HepG2 (cell line): Measurements from ENCODE around the gene CNOT1. TPM values are rescaled to one million over a fixed set of nuclear protein-coding genes. Genes with fewer than 3 reads are reported as not detected.

Source experiments
- ATF7 ChIP-seq, 2 experiments: fragments of 450-650 bp in 1 of 2; sonication (generic) in 1 of 2; formaldehyde crosslinking in 1 of 2; IDR thresholded peaks; 2 replicates each; pipeline versions ENCODE4 v1.4.0 to v1.6.1; 2016 to 2020; ENCODE audit warnings: antibody characterized with exemption in 1 of 2, mild to moderate bottlenecking in 1 of 2, missing genetic modification reagents in 1 of 2
- EP300 ChIP-seq, 3 experiments: sonication (generic) in 1 of 3; formaldehyde crosslinking in 1 of 3; IDR thresholded peaks; 2 replicates each; pipeline versions ENCODE4 v1.5.1 to v1.6.1; 2011 to 2020; ENCODE audit warnings: low read depth in 2 of 3, low read length in 2 of 3, borderline replicate concordance in 1 of 3, improper control_type of control experiment in 1 of 3, mild to moderate bottlenecking in 1 of 3, missing genetic modification reagents in 1 of 3, moderate library complexity in 1 of 3
- FOSL1 ChIP-seq: sonication (generic); formaldehyde crosslinking; IDR thresholded peaks from 2 replicates; pipeline ENCODE4 v1.9.0; 2021; ENCODE audit warnings: missing genetic modification reagents, borderline replicate concordance
- FOSL2 ChIP-seq: sonication (generic); formaldehyde crosslinking; IDR thresholded peaks from 2 replicates; pipeline ENCODE4 v1.4.0; 2020; ENCODE audit warnings: missing genetic modification reagents
- GFI1 ChIP-seq: sonication (generic); formaldehyde crosslinking; IDR thresholded peaks from 2 replicates; pipeline ENCODE4 v1.5.0; 2020; ENCODE audit warnings: missing genetic modification reagents, mild to moderate bottlenecking, borderline replicate concordance
- MED1 ChIP-seq: sonication (generic); formaldehyde crosslinking; IDR thresholded peaks from 2 replicates; pipeline ENCODE4 v1.4.0; 2020; ENCODE audit warnings: missing genetic modification reagents
- MIXL1 ChIP-seq: IDR thresholded peaks from 2 replicates; pipeline ENCODE4 v1.6.1; 2016
- TEAD3 ChIP-seq: optimal IDR thresholded peaks from 2 replicates; pipeline ENCODE3; 2016; ENCODE audit warnings: borderline replicate concordance
- THAP11 ChIP-seq: IDR thresholded peaks from 2 replicates; pipeline ENCODE4 v1.6.1; 2016; ENCODE audit warnings: missing biosample characterization, missing genetic modification reagents
- ZBTB43 ChIP-seq: sonication (generic); formaldehyde crosslinking; conservative IDR thresholded peaks from 2 replicates; pipeline ENCODE4 v1.4.0; 2020; ENCODE audit warnings: missing genetic modification reagents
- ZNF331 ChIP-seq: sonication (generic); formaldehyde crosslinking; IDR thresholded peaks from 2 replicates; pipeline ENCODE4 v1.4.0; 2020; ENCODE audit warnings: missing genetic modification reagents
- ZSCAN9 ChIP-seq: IDR thresholded peaks from 2 replicates; pipeline ENCODE4 v1.6.1; 2016; ENCODE audit warnings: borderline replicate concordance
- polyA plus RNA-seq, 8 experiments: library from polyadenylated mRNA; depleted of rRNA in 3 of 8; stranded (reverse) in 7 of 8; unstranded in 1 of 8; fragments of >200 nt; fragmentation: Illumina TruSeq in 4 of 8; extraction: Trizol in 4 of 8; gene quantifications; 2 replicates each; pipeline versions ENCODE4 v1.2.1 to v1.2.3, GENCODE V29; 2011 to 2016; ENCODE audit warnings: low read depth in 4 of 8, missing spikeins in 1 of 8, mixed read lengths in 1 of 8; ENCODE audit not compliant: insufficient read depth in 1 of 8
- total RNA-seq, 5 experiments: library from RNA; depleted of rRNA; stranded (reverse); fragments of >200 nt; fragmentation: Illumina TruSeq; extraction: Trizol; gene quantifications; 2 replicates each; pipeline ENCODE4 v1.2.3, GENCODE V29; 2016; ENCODE audit warnings: low read depth in 1 of 5
- TF ChIP-seq, protein P1 (sequence below): sonication (generic); formaldehyde crosslinking; conservative IDR thresholded peaks from 2 replicates; pipeline ENCODE4 v1.4.0; 2020; ENCODE audit warnings: mild to moderate bottlenecking, missing genetic modification reagents, moderate library complexity
- TF ChIP-seq, protein P2 (sequence below): sonication (generic); formaldehyde crosslinking; IDR thresholded peaks from 2 replicates; pipeline ENCODE4 v1.5.0; 2020; ENCODE audit warnings: mild to moderate bottlenecking, missing genetic modification reagents, borderline replicate concordance

Gene CNOT1
- total and polyA plus RNA-seq, 2 of the 13 experiments (the other 11 are each of a cell fraction or from before 2014, with no cell fraction given): 188 to 232 TPM

DNA sequence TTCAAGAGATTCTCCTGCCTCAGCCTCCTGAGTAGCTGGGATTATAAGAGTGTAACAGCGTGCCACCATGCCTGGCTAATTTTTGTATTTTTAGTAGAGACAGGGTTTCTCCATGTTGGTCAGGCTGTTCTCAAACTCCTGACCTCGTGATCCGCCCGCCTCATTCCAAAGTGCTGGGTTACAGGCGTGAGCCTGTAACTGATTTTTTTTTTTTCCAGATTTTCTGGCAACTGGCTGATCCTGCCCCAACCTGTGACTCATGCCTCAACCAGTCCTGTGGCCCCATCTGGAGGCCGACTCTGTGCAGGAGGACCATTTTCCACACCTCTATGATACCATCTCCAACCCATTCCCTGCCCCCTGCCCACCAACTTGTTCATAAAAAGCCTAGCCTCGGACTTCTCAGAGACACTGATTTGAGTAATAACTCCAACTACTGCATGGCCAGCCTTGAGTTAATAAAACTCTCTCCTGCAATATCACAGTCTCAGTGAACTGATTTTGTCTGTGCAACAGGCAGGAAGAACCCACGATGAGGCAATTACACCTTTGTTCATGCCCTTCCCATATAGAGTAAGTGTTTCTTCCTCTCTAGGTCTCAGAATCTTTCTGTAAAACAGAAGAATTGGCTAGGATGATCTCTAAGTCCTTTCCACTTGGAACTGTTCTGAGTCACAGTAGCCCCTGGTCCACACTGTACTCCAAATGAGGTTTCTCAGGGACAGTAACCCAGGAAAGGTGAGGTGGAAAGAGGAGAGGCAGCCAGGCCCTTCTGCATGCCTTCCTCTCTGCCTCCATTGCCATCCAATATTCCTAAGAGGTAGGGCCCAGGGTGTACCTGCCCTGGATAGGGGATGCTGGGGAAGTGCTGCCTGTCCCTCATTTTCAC, 8.8 kb upstream of the CNOT1 start (continued):
- TF ChIP-seq GFI1 (CRISPR knock-in tag) (peak; percentile 35; the same call in 1 of the 2 replicates), EP300 (IDR thresholded peaks at IDR 0.05; ENCODE audit: low read depth in 2 of 2, low read length in 2 of 2) (no peak), EP300 (CRISPR knock-in tag; IDR thresholded peaks at IDR 0.05; ENCODE audit: borderline replicate concordance) (peak; percentile 6; the same call in 1 of the 2 replicates), MED1 (CRISPR knock-in tag) (peak; percentile 37; the same call in 1 of the 2 replicates), MIXL1 (0 out of 2 replicates have a peak, but pooled peaks have one; percentile 28), ATF7 (IDR thresholded peaks at IDR 0.05) (no peak), ATF7 (CRISPR knock-in tag; IDR thresholded peaks at IDR 0.05) (no peak), ZNF331 (CRISPR knock-in tag) (peak; percentile 54; the same call in 1 of the 2 replicates), FOSL2 (CRISPR knock-in tag) (peak; percentile 87), TEAD3 (CRISPR knock-in tag) (peak; percentile 67), FOSL1 (CRISPR knock-in tag) (0 out of 2 replicates have a peak, but pooled peaks have one; percentile 9), THAP11 (CRISPR knock-in tag) (peak; percentile 64; the same call in 1 of the 2 replicates), ZSCAN9 (peak; percentile 48; the same call in 1 of the 2 replicates), ZBTB43 (CRISPR knock-in tag) (0 out of 2 replicates have a peak, but pooled peaks have one; percentile 22)
- TF ChIP-seq, protein P1, sequence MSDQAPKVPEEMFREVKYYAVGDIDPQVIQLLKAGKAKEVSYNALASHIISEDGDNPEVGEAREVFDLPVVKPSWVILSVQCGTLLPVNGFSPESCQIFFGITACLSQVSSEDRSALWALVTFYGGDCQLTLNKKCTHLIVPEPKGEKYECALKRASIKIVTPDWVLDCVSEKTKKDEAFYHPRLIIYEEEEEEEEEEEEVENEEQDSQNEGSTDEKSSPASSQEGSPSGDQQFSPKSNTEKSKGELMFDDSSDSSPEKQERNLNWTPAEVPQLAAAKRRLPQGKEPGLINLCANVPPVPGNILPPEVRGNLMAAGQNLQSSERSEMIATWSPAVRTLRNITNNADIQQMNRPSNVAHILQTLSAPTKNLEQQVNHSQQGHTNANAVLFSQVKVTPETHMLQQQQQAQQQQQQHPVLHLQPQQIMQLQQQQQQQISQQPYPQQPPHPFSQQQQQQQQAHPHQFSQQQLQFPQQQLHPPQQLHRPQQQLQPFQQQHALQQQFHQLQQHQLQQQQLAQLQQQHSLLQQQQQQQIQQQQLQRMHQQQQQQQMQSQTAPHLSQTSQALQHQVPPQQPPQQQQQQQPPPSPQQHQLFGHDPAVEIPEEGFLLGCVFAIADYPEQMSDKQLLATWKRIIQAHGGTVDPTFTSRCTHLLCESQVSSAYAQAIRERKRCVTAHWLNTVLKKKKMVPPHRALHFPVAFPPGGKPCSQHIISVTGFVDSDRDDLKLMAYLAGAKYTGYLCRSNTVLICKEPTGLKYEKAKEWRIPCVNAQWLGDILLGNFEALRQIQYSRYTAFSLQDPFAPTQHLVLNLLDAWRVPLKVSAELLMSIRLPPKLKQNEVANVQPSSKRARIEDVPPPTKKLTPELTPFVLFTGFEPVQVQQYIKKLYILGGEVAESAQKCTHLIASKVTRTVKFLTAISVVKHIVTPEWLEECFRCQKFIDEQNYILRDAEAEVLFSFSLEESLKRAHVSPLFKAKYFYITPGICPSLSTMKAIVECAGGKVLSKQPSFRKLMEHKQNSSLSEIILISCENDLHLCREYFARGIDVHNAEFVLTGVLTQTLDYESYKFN (CRISPR knock-in tag): peak; percentile 24; the same call in 1 of the 2 replicates
- TF ChIP-seq, protein P2, sequence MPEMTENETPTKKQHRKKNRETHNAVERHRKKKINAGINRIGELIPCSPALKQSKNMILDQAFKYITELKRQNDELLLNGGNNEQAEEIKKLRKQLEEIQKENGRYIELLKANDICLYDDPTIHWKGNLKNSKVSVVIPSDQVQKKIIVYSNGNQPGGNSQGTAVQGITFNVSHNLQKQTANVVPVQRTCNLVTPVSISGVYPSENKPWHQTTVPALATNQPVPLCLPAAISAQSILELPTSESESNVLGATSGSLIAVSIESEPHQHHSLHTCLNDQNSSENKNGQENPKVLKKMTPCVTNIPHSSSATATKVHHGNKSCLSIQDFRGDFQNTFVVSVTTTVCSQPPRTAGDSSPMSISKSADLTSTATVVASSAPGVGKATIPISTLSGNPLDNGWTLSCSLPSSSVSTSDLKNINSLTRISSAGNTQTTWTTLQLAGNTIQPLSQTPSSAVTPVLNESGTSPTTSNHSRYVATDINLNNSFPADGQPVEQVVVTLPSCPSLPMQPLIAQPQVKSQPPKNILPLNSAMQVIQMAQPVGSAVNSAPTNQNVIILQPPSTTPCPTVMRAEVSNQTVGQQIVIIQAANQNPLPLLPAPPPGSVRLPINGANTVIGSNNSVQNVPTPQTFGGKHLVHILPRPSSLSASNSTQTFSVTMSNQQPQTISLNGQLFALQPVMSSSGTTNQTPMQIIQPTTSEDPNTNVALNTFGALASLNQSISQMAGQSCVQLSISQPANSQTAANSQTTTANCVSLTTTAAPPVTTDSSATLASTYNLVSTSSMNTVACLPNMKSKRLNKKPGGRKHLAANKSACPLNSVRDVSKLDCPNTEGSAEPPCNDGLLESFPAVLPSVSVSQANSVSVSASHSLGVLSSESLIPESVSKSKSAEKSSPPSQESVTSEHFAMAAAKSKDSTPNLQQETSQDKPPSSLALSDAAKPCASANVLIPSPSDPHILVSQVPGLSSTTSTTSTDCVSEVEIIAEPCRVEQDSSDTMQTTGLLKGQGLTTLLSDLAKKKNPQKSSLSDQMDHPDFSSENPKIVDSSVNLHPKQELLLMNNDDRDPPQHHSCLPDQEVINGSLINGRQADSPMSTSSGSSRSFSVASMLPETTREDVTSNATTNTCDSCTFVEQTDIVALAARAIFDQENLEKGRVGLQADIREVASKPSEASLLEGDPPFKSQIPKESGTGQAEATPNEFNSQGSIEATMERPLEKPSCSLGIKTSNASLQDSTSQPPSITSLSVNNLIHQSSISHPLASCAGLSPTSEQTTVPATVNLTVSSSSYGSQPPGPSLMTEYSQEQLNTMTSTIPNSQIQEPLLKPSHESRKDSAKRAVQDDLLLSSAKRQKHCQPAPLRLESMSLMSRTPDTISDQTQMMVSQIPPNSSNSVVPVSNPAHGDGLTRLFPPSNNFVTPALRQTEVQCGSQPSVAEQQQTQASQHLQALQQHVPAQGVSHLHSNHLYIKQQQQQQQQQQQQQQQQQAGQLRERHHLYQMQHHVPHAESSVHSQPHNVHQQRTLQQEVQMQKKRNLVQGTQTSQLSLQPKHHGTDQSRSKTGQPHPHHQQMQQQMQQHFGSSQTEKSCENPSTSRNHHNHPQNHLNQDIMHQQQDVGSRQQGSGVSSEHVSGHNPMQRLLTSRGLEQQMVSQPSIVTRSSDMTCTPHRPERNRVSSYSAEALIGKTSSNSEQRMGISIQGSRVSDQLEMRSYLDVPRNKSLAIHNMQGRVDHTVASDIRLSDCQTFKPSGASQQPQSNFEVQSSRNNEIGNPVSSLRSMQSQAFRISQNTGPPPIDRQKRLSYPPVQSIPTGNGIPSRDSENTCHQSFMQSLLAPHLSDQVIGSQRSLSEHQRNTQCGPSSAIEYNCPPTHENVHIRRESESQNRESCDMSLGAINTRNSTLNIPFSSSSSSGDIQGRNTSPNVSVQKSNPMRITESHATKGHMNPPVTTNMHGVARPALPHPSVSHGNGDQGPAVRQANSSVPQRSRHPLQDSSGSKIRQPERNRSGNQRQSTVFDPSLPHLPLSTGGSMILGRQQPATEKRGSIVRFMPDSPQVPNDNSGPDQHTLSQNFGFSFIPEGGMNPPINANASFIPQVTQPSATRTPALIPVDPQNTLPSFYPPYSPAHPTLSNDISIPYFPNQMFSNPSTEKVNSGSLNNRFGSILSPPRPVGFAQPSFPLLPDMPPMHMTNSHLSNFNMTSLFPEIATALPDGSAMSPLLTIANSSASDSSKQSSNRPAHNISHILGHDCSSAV: no peak
